Measurements from ENCODE around the gene CYB5R3.
"Not testable (repeated sequence)": the region's sequence is repeated elsewhere in the genome, so short reads cannot be mapped to it uniquely, and the experiment has no call there.

CYB5R3 gene

DNA sequence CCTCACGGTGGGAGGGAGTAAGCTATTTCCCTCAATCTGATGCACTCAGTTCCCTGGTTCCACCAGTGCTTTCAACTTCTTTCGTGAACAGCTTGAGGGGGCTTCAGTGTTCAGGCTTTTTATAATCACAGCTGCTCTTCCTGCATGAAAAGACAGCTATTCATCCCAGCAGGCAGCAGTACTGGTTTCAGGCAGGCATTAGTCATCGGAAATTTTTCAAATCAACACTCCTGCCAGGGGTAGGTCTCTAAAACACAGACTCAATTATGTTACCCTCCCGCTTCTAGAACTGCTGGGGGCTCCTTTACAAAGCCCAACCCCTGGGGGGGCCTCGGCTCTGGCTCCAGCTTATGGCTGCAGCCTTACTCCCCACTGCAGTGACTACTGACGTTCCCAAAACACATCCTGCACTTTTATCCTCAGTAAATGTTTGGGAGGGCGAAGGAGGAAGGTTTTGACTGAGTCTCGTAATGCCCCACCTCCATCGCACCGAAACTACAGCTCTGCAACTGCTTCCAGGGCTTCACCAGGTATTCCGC, 40.3 kb downstream of the CYB5R3 start:
- no peak for DNase-seq (ENCODE audit: low read depth in 1 of 2, low spot score in 1 of 2)
- no peak overlapping the region for H3K4me3 ChIP-seq (replicated peaks; ENCODE audit: insufficient read depth, low read length)
- H3K27ac ChIP-seq (replicated peaks): no peak overlapping the region
- TF ChIP-seq, protein P1, sequence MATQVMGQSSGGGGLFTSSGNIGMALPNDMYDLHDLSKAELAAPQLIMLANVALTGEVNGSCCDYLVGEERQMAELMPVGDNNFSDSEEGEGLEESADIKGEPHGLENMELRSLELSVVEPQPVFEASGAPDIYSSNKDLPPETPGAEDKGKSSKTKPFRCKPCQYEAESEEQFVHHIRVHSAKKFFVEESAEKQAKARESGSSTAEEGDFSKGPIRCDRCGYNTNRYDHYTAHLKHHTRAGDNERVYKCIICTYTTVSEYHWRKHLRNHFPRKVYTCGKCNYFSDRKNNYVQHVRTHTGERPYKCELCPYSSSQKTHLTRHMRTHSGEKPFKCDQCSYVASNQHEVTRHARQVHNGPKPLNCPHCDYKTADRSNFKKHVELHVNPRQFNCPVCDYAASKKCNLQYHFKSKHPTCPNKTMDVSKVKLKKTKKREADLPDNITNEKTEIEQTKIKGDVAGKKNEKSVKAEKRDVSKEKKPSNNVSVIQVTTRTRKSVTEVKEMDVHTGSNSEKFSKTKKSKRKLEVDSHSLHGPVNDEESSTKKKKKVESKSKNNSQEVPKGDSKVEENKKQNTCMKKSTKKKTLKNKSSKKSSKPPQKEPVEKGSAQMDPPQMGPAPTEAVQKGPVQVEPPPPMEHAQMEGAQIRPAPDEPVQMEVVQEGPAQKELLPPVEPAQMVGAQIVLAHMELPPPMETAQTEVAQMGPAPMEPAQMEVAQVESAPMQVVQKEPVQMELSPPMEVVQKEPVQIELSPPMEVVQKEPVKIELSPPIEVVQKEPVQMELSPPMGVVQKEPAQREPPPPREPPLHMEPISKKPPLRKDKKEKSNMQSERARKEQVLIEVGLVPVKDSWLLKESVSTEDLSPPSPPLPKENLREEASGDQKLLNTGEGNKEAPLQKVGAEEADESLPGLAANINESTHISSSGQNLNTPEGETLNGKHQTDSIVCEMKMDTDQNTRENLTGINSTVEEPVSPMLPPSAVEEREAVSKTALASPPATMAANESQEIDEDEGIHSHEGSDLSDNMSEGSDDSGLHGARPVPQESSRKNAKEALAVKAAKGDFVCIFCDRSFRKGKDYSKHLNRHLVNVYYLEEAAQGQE (IDR thresholded peaks at IDR 0.05; ENCODE audit: insufficient replicate concordance, low read depth): no peak
- TF ChIP-seq SPI1 (IDR thresholded peaks at IDR 0.05; ENCODE audit: borderline replicate concordance, low read depth): no peak
- no peak for TF ChIP-seq GABPA (IDR thresholded peaks at IDR 0.05; ENCODE audit: low read depth)
- TF ChIP-seq, protein P2, sequence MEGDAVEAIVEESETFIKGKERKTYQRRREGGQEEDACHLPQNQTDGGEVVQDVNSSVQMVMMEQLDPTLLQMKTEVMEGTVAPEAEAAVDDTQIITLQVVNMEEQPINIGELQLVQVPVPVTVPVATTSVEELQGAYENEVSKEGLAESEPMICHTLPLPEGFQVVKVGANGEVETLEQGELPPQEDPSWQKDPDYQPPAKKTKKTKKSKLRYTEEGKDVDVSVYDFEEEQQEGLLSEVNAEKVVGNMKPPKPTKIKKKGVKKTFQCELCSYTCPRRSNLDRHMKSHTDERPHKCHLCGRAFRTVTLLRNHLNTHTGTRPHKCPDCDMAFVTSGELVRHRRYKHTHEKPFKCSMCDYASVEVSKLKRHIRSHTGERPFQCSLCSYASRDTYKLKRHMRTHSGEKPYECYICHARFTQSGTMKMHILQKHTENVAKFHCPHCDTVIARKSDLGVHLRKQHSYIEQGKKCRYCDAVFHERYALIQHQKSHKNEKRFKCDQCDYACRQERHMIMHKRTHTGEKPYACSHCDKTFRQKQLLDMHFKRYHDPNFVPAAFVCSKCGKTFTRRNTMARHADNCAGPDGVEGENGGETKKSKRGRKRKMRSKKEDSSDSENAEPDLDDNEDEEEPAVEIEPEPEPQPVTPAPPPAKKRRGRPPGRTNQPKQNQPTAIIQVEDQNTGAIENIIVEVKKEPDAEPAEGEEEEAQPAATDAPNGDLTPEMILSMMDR (IDR thresholded peaks at IDR 0.05; ENCODE audit: insufficient read depth, low read length): no peak
- TF ChIP-seq POLR2AphosphoS5 (IDR thresholded peaks at IDR 0.05; ENCODE audit: low read depth): no peak
- H3K27me3 ChIP-seq (ENCODE audit: insufficient read depth, poor library complexity, severe bottlenecking): no peaks in the 10 kb centered on the region

DNA sequence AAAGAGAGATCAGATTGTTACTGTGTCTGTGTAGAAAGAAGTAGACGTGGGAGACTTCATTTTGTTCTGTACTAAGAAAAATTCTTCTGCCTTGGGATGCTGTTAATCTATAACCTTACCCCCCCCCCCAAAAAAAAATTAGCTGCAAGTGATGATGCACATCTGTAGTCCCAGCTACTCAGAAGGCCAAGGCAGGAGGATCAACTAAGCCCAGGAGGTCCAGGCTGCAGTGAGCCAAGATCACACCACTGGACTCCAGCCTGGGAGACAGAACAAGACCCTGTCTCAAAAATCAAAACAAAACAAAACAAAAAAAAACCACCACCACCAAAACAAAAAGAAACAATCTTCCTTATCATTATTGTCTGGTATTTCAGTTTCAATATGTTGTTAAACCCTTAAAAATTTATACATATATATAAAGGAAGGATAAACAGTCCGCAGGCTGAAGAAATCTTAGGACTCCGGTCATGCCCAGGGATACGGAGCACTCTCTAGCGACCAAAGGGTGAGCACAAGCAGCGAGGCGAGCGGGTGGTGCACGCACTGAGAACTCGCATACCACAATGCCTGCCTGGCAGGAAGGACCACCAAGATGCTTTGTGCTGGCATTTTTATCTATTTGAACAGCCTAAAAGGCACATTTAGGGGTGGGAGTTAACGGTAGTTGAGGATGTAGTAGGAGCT, 40.9 kb downstream of the CYB5R3 start:
- Histone ChIP-seq H3K27me3 (ENCODE audit: insufficient read depth, poor library complexity, severe bottlenecking) (no peaks in the 10 kb centered on the region), H3K4me3 (replicated peaks; ENCODE audit: insufficient read depth, low read length) (no peak overlapping the region), H3K27ac (replicated peaks) (no peak overlapping the region)
- no peak for DNase-seq (ENCODE audit: low read depth in 1 of 2, low spot score in 1 of 2)
- TF ChIP-seq, protein P2 (IDR thresholded peaks at IDR 0.05; ENCODE audit: insufficient read depth, low read length): no peak
- no peak for TF ChIP-seq SPI1 (IDR thresholded peaks at IDR 0.05; ENCODE audit: borderline replicate concordance, low read depth)

DNA sequence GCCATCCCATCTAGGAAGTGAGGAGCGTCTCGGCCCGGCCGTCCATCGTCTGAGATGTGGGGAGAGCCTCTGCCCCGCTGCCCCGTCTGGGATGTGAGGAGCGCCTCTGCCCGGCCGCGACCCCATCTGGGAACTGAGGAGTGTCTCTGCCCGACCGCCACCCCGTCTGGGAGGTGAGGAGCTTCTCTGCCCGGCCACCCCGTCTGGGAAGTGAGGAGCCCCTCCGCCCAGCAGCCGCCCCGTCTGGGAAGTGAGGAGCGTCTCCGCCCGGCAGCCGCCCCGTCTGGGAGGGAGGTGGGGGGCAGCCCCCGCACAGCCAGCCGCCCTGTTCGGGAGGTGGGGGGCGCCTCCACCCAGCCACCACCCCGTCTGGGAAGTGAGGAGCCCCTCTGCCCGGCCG, 41.6 kb downstream of the CYB5R3 start:
- not testable (repeated sequence) for DNase-seq (ENCODE audit: low read depth in 1 of 2, low spot score in 1 of 2); H3K27ac ChIP-seq (replicated peaks); H3K27me3 ChIP-seq (ENCODE audit: insufficient read depth, poor library complexity, severe bottlenecking)

DNA sequence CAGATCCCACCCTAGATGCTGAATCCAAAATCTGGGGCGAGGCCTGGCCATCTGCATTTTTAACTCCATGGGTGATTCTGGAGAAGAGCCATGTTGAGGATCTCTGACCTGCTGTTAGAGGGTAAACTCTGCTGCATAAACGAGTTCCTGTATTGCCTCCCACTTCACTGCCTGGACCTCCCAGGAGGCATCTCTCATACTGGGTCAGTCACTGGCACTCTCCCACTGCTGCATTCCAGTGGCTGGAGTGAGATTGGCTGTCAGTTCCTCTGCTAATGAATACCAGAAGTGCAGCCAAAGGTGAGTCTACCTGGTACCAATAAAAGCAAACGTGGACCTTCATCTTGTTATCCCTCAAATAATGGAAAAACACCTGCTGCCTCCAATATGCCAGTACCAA, 44.8 kb downstream of the CYB5R3 start:
- no peak overlapping the region for H3K27ac ChIP-seq (replicated peaks)

More for the DNA sequence above, 41.6 kb downstream of the CYB5R3 start:
- not testable (repeated sequence) for H3K4me3 ChIP-seq (replicated peaks; ENCODE audit: insufficient read depth, low read length)

DNA sequence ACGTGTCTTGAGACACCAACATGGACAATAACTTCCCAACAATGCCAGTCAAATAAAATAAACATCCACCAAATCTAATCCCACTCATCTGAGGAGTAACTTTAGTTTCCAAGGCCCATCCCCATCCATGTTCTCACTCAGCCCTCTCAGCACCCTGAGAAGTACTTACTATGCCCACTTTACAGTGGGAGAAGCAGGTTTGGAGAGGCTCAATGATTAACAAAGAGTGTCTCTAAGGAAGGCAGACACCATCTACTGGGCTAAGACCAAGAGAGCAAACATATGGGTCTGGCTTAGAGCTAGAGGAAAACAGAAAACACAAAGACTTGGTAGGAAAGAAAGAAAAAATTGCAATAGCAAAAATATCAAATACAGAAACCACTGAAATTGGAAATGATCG, 45.8 kb downstream of the CYB5R3 start:
- H3K27me3 ChIP-seq (ENCODE audit: insufficient read depth, poor library complexity, severe bottlenecking): no peaks in the 10 kb centered on the region
- H3K4me3 ChIP-seq (replicated peaks; ENCODE audit: insufficient read depth, low read length): no peak overlapping the region
- TF ChIP-seq, protein P2 (IDR thresholded peaks at IDR 0.05; ENCODE audit: insufficient read depth, low read length): no peak
- TF ChIP-seq POLR2AphosphoS5 (IDR thresholded peaks at IDR 0.05; ENCODE audit: low read depth) (no peak), GABPA (IDR thresholded peaks at IDR 0.05; ENCODE audit: low read depth) (no peak), SPI1 (IDR thresholded peaks at IDR 0.05; ENCODE audit: borderline replicate concordance, low read depth) (no peak)
- TF ChIP-seq, protein P1 (IDR thresholded peaks at IDR 0.05; ENCODE audit: insufficient replicate concordance, low read depth): no peak
- no peak overlapping the region for H3K27ac ChIP-seq (replicated peaks)
- no peak for DNase-seq (ENCODE audit: low read depth in 1 of 2, low spot score in 1 of 2)

More for the DNA sequence above, 44.8 kb downstream of the CYB5R3 start:
- Histone ChIP-seq H3K4me3 (replicated peaks; ENCODE audit: insufficient read depth, low read length) (no peak overlapping the region), H3K27me3 (ENCODE audit: insufficient read depth, poor library complexity, severe bottlenecking) (no peaks in the 10 kb centered on the region)
- DNase-seq (ENCODE audit: low read depth in 1 of 2, low spot score in 1 of 2): no peak
- no peak for TF ChIP-seq GABPA (IDR thresholded peaks at IDR 0.05; ENCODE audit: low read depth)
- TF ChIP-seq, protein P2 (IDR thresholded peaks at IDR 0.05; ENCODE audit: insufficient read depth, low read length): no peak
